Aorta (tissue), 5 donors: Measurements from ENCODE around the gene BRWD1. TPM values are rescaled to one million over a fixed set of nuclear protein-coding genes. Genes with fewer than 3 reads are reported as not detected.
"Not testable (repeated sequence)": the region's sequence is repeated elsewhere in the genome, so short reads cannot be mapped to it uniquely, and the experiment has no call there.

Experiments used
- ATAC-seq: fragments of 200-7000 bp; cut with Tn5 transposase; one replicate; pipeline ENCODE4 v1.9.1; 2022; ENCODE audit warnings: moderate library complexity; ENCODE audit not compliant: low FRiP score
- DNase-seq, 2 donors: peaks; one replicate each; pipeline ENCODE4 v3.0.0-alpha.2; 2020
- H3K27ac ChIP-seq, 2 donors: one replicate each; pipeline ENCODE4 v1.5.1; 2013; ENCODE audit warnings: low read length in 2 of 2, mild to moderate bottlenecking in 2 of 2, moderate library complexity in 2 of 2, control low read depth in 1 of 2, inconsistent platforms in 1 of 2, low read depth in 1 of 2
- H3K27me3 ChIP-seq, 2 donors: one replicate each; pipeline ENCODE4 v1.6.1; 2013; ENCODE audit warnings: control low read depth in 1 of 2, low read length in 1 of 2, mild to moderate bottlenecking in 1 of 2, moderate library complexity in 1 of 2; ENCODE audit not compliant: insufficient read depth in 2 of 2, control insufficient read depth in 1 of 2
- H3K36me3 ChIP-seq, 2 donors: one replicate each; pipeline ENCODE4 v1.6.1; 2013; ENCODE audit warnings: control low read depth in 1 of 2, low read length in 1 of 2, mild to moderate bottlenecking in 1 of 2; ENCODE audit not compliant: insufficient read depth in 2 of 2, control insufficient read depth in 1 of 2
- H3K4me1 ChIP-seq, 2 donors: one replicate each; pipeline ENCODE4 v1.6.1; 2013; ENCODE audit warnings: low read length in 2 of 2, control low read depth in 1 of 2, mild to moderate bottlenecking in 1 of 2, moderate library complexity in 1 of 2; ENCODE audit not compliant: insufficient read depth in 2 of 2, control insufficient read depth in 1 of 2
- H3K4me3 ChIP-seq, 2 donors: one replicate each; pipeline ENCODE4 v1.5.1; 2013; ENCODE audit warnings: low read length in 2 of 2, control low read depth in 1 of 2, mild to moderate bottlenecking in 1 of 2
- H3K9me3 ChIP-seq: one replicate; pipeline ENCODE4 v1.6.1; 2013; ENCODE audit warnings: mild to moderate bottlenecking, low read length; ENCODE audit not compliant: control insufficient read depth
- WGBS, 2 donors: extraction: QIAGEN DNeasy Blood & Tissue Kit; methylation state at CpG; one replicate each; pipeline ENCODE4 v1.1.7; 2013; 5-methylcytosine and 5-hydroxymethylcytosine counted together
- intact Hi-C, 2 donors: fragments of 100-400 bp; cut with DNase I; formaldehyde crosslinking; loops; one replicate each; pipeline versions ENCODE4 v1.14.2 to v1.15.0; 2022
- polyA plus RNA-seq, 2 donors: library from polyadenylated mRNA; stranded (reverse); fragments of 200-250 nt; gene quantifications; one replicate each; pipeline ENCODE4 v1.2.3, GENCODE V29; 2013
- total RNA-seq, 2 donors: library from RNA; stranded (reverse); fragmentation: NEBNext Ultra II Directional; extraction: Animal tissue kit (Norgen Biotek cat#: 25700); gene quantifications; one replicate each; pipeline ENCODE4 v1.2.1, GENCODE V29; 2021
- donor health status: healthy with polysubstance abuse.
- donor health status: Bipolar disorder and iron deficiency.
- donor health status: DM: no; HTN: no; CAD: no.
- donor health status: DM: no; HTN: no; CAD: no.
- donor health status: DM: yes; HTN: yes; CAD: no.

BRWD1 gene
- total and polyA plus RNA-seq, 4 donors = 10.0 to 68.5 (median 28.4) TPM

- DNase-seq = no peak
- no peak for ATAC-seq
- Histone ChIP-seq H3K27ac (no peak overlapping the region), H3K36me3 (no peaks in the 10 kb centered on the region), H3K27me3 (no peaks in the 10 kb centered on the region), H3K4me3 (no peak overlapping the region), H3K4me1 (no peaks in the 10 kb centered on the region), H3K9me3 (no peaks in the 10 kb centered on the region)
- intact Hi-C loops = loop anchor here (5.0 to 10.0 kb wide), 2 partner anchors 404 to 632 kb away; no protein-coding TSS in a partner anchor
- WGBS, 2 donors = 91 to 93% methylated on average over 5 of the region's 5 CpGs
Observed at GRCh38 chr21:39136711-39137110, 176.7 kb downstream of the BRWD1 start.

GRCh38 chr21:39136138-39136537, 177.3 kb downstream of the BRWD1 start:
- not testable (repeated sequence) for H3K4me1 ChIP-seq, H3K27ac ChIP-seq, H3K4me3 ChIP-seq, ATAC-seq, H3K27me3 ChIP-seq, DNase-seq, H3K9me3 ChIP-seq, H3K36me3 ChIP-seq
- WGBS, 2 donors = 52 to 56% methylated on average over 6 to 8 of the region's 8 CpGs
- intact Hi-C loops = loop anchor here (5.0 to 10.0 kb wide), 2 partner anchors 404 to 631 kb away; no protein-coding TSS in a partner anchor

GRCh38 chr21:39134288-39134810, 179.1 kb downstream of the BRWD1 start:
- WGBS, 2 donors = 88 to 89% methylated on average over 15 of the region's 15 CpGs
- intact Hi-C loops = loop anchor here (10.0 kb wide), 1 partner anchor 630 kb away; no protein-coding TSS in a partner anchor
- Histone ChIP-seq H3K4me1 (no peaks in the 10 kb centered on the region), H3K36me3 (no peaks in the 10 kb centered on the region), H3K27ac (no peak overlapping the region), H3K4me3 (no peak overlapping the region), H3K27me3 (no peaks in the 10 kb centered on the region), H3K9me3 (peaks cover 2% of the 10 kb centered on the region)
- no peak for ATAC-seq
- no peak for DNase-seq

Other genes starting within 250 kb of the BRWD1 start
- gene PSMG1, start 130.2 kb downstream of the BRWD1 start, total RNA-seq = 10 to 100 TPM; 23.0 to 23.6 TPM
- gene PSMG1, start 130.2 kb downstream of the BRWD1 start, polyA plus RNA-seq = 10 to 100 TPM; 40.9 to 65.6 TPM
- 100 to 1,000 TPM in 1 of 2 donors, 10 to 100 TPM in 1; 77.8 to 111 TPM for gene HMGN1, start 35.5 kb upstream of the BRWD1 start, total RNA-seq
- gene HMGN1, start 35.5 kb upstream of the BRWD1 start, polyA plus RNA-seq = 10 to 100 TPM; 66.6 to 86.0 TPM
- 1 to 10 TPM in 1 of 2 donors, under 1 TPM in 1; 0.39 to 1.8 TPM for gene LCA5L, start 132.1 kb upstream of the BRWD1 start, total RNA-seq
- gene LCA5L, start 132.1 kb upstream of the BRWD1 start, polyA plus RNA-seq = 1 to 10 TPM; 2.6 to 3.4 TPM
- 10 to 100 TPM; 17.0 to 35.7 TPM for gene SH3BGR, start 138.3 kb upstream of the BRWD1 start, total RNA-seq
- gene SH3BGR, start 138.3 kb upstream of the BRWD1 start, polyA plus RNA-seq = 10 to 100 TPM; 43.9 to 72.2 TPM